GM23248 (cell line): ENCODE measurements around the gene FREY1. TPM values are rescaled to one million over a fixed set of nuclear protein-coding genes. Genes with fewer than 3 reads are reported as not detected.

Experiments
- DNase-seq: peaks from one replicate; pipeline ENCODE4 v3.0.0-alpha.2; 2015
- H2AFZ ChIP-seq: fragments of 200-600 bp; sonication (generic); 2 replicates; pipeline ENCODE4 v1.6.1; 2016; ENCODE audit warnings: antibody characterized with exemption
- H3F3A ChIP-seq: fragments of 200-600 bp; sonication (generic); 2 replicates; pipeline ENCODE4 v1.6.1; 2016; ENCODE audit warnings: mild to moderate bottlenecking, antibody characterized with exemption, mixed run types; ENCODE audit not compliant: insufficient read depth
- H3K27ac ChIP-seq: fragments of 200-600 bp; sonication (generic); 2 replicates; pipeline ENCODE4 v1.5.1; 2016; ENCODE audit warnings: mild to moderate bottlenecking
- H3K27me3 ChIP-seq: fragments of 200-600 bp; sonication (generic); replicated peaks from 2 replicates; pipeline ENCODE4 v1.6.1; 2016; ENCODE audit warnings: mild to moderate bottlenecking; ENCODE audit not compliant: insufficient read depth
- H3K36me3 ChIP-seq: fragments of 200-600 bp; sonication (generic); 2 replicates; pipeline ENCODE4 v1.6.1; 2016; ENCODE audit warnings: low read depth, mild to moderate bottlenecking
- H3K4me1 ChIP-seq: fragments of 200-600 bp; sonication (generic); 2 replicates; pipeline ENCODE4 v1.6.1; 2016; ENCODE audit warnings: mild to moderate bottlenecking; ENCODE audit not compliant: insufficient read depth
- H3K4me2 ChIP-seq: fragments of 200-600 bp; sonication (generic); one replicate; pipeline ENCODE4 v1.6.1; 2016; ENCODE audit warnings: mild to moderate bottlenecking; ENCODE audit not compliant: unreplicated experiment
- H3K4me3 ChIP-seq: fragments of 200-600 bp; sonication (generic); 2 replicates; pipeline ENCODE4 v1.5.1; 2016; ENCODE audit warnings: mild to moderate bottlenecking
- H3K79me2 ChIP-seq: fragments of 200-600 bp; sonication (generic); 2 replicates; pipeline ENCODE4 v1.6.1; 2016; ENCODE audit warnings: mild to moderate bottlenecking; ENCODE audit not compliant: insufficient read depth
- H3K9ac ChIP-seq: fragments of 200-600 bp; sonication (generic); 2 replicates; pipeline ENCODE4 v1.6.1; 2016; ENCODE audit warnings: mild to moderate bottlenecking
- H3K9me2 ChIP-seq: fragments of 200-600 bp; sonication (generic); 2 replicates; pipeline ENCODE4 v1.6.1; 2016; ENCODE audit warnings: mixed run types, mild to moderate bottlenecking, moderate library complexity; ENCODE audit not compliant: insufficient read depth
- H3K9me3 ChIP-seq: fragments of 200-600 bp; sonication (generic); one replicate; pipeline ENCODE4 v1.6.1; 2017; ENCODE audit warnings: low read depth
- H4K20me1 ChIP-seq: fragments of 200-600 bp; sonication (generic); 2 replicates; pipeline ENCODE4 v1.6.0; 2016; ENCODE audit not compliant: insufficient read depth
- EZH2 ChIP-seq: fragments of 200-600 bp; sonication (generic); IDR thresholded peaks from 2 replicates; pipeline ENCODE4 v1.6.1; 2018; ENCODE audit warnings: antibody characterized with exemption, mild to moderate bottlenecking; ENCODE audit not compliant: insufficient read depth, poor library complexity, severe bottlenecking
- EZH2phosphoT487 ChIP-seq: fragments of 200-600 bp; sonication (generic); IDR thresholded peaks from 2 replicates; pipeline ENCODE4 v1.6.1; 2018; ENCODE audit warnings: antibody characterized with exemption, moderate library complexity, mild to moderate bottlenecking, low read depth; ENCODE audit not compliant: insufficient read depth
- WGBS, 2 experiments: methylation state at CpG; one replicate each; pipeline ENCODE4 v1.1.6; 2015 to 2017; ENCODE audit warnings: low lambda C conversion rate in 2 of 2, low coverage in 1 of 2; ENCODE audit errors: missing lambda C conversion rate in 2 of 2; 5-methylcytosine and 5-hydroxymethylcytosine counted together
- in situ Hi-C: fragments of 300-500 bp; cut with MboI; formaldehyde crosslinking; loops from 2 replicates; pipeline ENCODE4 v1.15.0; 2020
- polyA plus RNA-seq: library from polyadenylated mRNA; unstranded; fragments of >200 nt; fragmentation: Nextera tagmentation; extraction: Ambion mirVana; gene quantifications from 2 replicates; pipeline ENCODE4 v1.2.1, GENCODE V29; 2016
- total RNA-seq: library from RNA; depleted of rRNA; stranded (reverse); fragments of >200 nt; shearing (Covaris generic); gene quantifications from 2 replicates; pipeline ENCODE4 v1.2.3, GENCODE V29; 2014

Gene FREY1
- total and polyA plus RNA-seq, 2 experiments from 2014 or later: not detected

GRCh38 chr11:45915446-45915845, 8.4 kb upstream of the FREY1 start:
- in situ Hi-C loops: no loop called here
- Histone ChIP-seq H3K36me3 (no peaks in the 10 kb centered on the region; the same call in 1 of the 2 replicates), H3K9ac (no peak overlapping the region), H3K9me3 (no peaks in the 10 kb centered on the region), H3K27me3 (no peaks in the 10 kb centered on the region), H3F3A (no peaks in the 10 kb centered on the region), H4K20me1 (no peaks in the 10 kb centered on the region), H3K4me3 (no peak overlapping the region), H2AFZ (no peak overlapping the region), H3K4me1 (peaks cover 7% of the 10 kb centered on the region), H3K79me2 (peaks cover 22% of the 10 kb centered on the region), H3K9me2 (no peaks in the 10 kb centered on the region), H3K4me2 (no peak overlapping the region), H3K27ac (no peak overlapping the region)
- TF ChIP-seq EZH2phosphoT487 (no peak), EZH2 (no peak)
- DNase-seq: no peak
- 82 to 85% methylated on average over 13 of the region's 13 CpGs for WGBS, 2 experiments

DNA sequence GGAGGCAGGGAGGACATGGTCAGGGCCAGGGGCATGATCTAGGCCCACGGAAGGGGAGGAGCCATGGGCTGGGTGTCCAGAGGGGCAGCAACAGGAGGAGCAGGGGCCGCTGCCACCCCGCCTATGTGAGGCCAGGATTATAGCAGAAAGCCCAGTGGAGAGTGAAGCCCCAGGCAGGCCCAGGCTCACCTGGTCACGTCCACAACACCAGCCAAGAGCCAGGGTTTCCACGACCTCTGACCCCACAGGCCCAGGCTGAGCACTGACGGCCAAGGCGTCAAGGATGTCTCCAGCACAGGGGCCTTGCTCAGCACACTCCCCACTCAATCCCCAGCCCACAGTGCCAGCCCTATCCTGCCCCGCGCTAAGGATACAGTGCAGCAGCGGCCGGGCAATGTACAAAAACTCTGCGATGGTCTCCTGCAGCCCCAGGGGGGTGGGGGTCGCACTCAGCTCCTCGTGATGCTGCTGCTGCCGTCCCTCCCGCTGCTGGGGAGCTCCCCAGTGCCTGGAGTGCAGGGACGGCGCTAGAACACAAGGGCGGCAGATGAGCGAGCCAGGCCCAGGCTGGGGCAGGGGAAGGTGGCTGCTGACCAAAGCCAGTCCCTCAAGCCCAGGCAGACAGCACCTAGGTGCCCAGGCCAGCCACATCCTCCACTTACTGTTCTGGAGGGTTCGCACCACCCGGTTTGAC, 7.0 kb upstream of the FREY1 start:
- Histone ChIP-seq H3F3A (no peaks in the 10 kb centered on the region), H3K9ac (no peak overlapping the region), H2AFZ (no peak overlapping the region), H3K79me2 (peaks cover 22% of the 10 kb centered on the region), H3K4me1 (peaks cover 7% of the 10 kb centered on the region), H4K20me1 (no peaks in the 10 kb centered on the region), H3K9me2 (no peaks in the 10 kb centered on the region), H3K4me2 (no peak overlapping the region), H3K4me3 (no peak overlapping the region), H3K27me3 (no peaks in the 10 kb centered on the region), H3K9me3 (no peaks in the 10 kb centered on the region), H3K27ac (no peak overlapping the region), H3K36me3 (no peaks in the 10 kb centered on the region; the same call in 1 of the 2 replicates)
- TF ChIP-seq EZH2: no peak
- no peak for TF ChIP-seq EZH2phosphoT487
- WGBS, 2 experiments: 77 to 80% methylated on average over 21 to 22 of the region's 22 CpGs
- no peak for DNase-seq
- in situ Hi-C loops: no loop called here

GRCh38 chr11:45913514-45913913, 6.4 kb upstream of the FREY1 start:
- in situ Hi-C loops: no loop called here
- WGBS, 2 experiments: 97 to 100% methylated on average over 19 of the region's 19 CpGs
- DNase-seq: no peak

GRCh38 chr11:45910623-45911022, 3.6 kb upstream of the FREY1 start:
- in situ Hi-C loops: no loop called here
- WGBS, 2 experiments: 64 to 69% methylated on average over 9 of the region's 9 CpGs
- TF ChIP-seq EZH2 (no peak), EZH2phosphoT487 (no peak)

More at GRCh38 chr11:45913514-45913913, 6.4 kb upstream of the FREY1 start:
- no peaks in the 10 kb centered on the region for H3K9me3 ChIP-seq
- no peak overlapping the region for H2AFZ ChIP-seq
- no peak overlapping the region for H3K9ac ChIP-seq
- TF ChIP-seq EZH2 (no peak), EZH2phosphoT487 (no peak)
- no peaks in the 10 kb centered on the region for H3K27me3 ChIP-seq
- no peaks in the 10 kb centered on the region for H3F3A ChIP-seq
- H3K79me2 ChIP-seq: peaks cover 22% of the 10 kb centered on the region
- H3K9me2 ChIP-seq: no peaks in the 10 kb centered on the region
- no peaks in the 10 kb centered on the region; the same call in 1 of the 2 replicates for H3K36me3 ChIP-seq
- H4K20me1 ChIP-seq: no peaks in the 10 kb centered on the region
- H3K27ac ChIP-seq: no peak overlapping the region
- H3K4me3 ChIP-seq: no peak overlapping the region
- no peak overlapping the region for H3K4me2 ChIP-seq
- peaks cover 7% of the 10 kb centered on the region for H3K4me1 ChIP-seq

More at GRCh38 chr11:45910623-45911022, 3.6 kb upstream of the FREY1 start:
- Histone ChIP-seq H3K36me3 (no peaks in the 10 kb centered on the region; the same call in 1 of the 2 replicates), H3K27ac (no peak overlapping the region), H3F3A (no peaks in the 10 kb centered on the region), H4K20me1 (no peaks in the 10 kb centered on the region), H3K27me3 (no peaks in the 10 kb centered on the region), H3K9me3 (no peaks in the 10 kb centered on the region), H3K4me3 (no peak overlapping the region), H3K9me2 (no peaks in the 10 kb centered on the region), H3K9ac (no peak overlapping the region), H3K4me2 (no peak overlapping the region), H2AFZ (no peak overlapping the region), H3K4me1 (no peaks in the 10 kb centered on the region), H3K79me2 (peaks cover 2% of the 10 kb centered on the region)
- no peak for DNase-seq
